NCI-H69 (cell line): ENCODE measurements around the gene FBLN2.
A peak's percentile ranks its signal among the peaks of the same experiment; 100 is the strongest.
"Not testable (repeated sequence)": the region's sequence is repeated elsewhere in the genome, so short reads cannot be mapped to it uniquely, and the experiment has no call there.

Experiments
- DNase-seq: peaks from one replicate; lab custom pipeline; 2025; lab: John Stamatoyannopoulos, UW

Gene FBLN2

DNA sequence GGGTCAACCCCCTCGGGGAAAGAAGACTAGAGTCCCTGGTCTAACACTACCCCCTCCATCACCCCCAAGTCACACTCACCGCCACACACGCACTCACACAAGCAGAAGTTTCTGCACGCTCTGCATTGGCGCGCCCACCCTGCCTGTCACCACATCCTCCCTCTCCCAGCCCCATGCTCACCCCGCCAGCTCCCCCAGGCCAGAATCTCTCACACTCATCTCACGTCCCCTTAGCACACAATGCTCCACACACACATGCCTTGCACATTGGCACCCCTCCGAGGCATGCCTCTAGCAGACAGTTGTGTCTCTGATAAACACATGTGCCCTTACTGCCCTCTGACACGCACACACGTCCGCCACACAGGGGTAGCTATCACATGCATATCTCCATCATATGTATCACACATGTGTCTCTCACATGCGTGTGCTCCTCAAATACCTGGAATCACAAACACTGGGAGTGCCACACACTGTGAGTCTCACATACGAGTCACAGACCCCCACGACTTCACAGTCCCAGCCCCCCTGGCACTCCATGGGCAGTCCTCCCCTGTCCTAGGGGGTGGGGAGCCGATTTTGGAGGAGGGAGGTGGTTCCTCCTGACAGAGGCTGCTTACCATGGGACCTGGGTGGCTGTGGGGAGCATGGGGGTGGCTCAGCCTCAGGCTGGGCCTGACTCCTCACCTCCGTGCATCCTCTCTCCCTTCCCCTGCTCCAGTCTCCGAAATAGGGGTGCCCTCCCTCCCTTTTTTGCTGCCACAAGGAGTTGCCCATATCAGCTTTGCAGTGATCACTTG lies 898 bp downstream of the FBLN2 start:
- DNase-seq = peak; percentile 2

DNA sequence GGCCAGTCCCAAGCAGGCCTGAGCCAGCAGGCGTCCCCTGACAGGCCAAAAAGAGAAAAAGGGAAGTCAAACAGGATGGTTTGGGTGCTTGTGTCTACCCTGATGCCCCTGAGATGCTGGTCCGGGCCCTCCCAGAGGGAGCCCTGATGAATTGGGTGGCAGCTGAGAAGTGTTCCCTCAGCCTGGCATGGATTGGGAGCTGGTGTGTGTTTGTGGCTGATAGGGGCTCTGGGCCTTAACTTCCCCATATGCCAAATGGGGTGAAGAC lies 1.4 kb downstream of the FBLN2 start:
- no peak for DNase-seq

DNA sequence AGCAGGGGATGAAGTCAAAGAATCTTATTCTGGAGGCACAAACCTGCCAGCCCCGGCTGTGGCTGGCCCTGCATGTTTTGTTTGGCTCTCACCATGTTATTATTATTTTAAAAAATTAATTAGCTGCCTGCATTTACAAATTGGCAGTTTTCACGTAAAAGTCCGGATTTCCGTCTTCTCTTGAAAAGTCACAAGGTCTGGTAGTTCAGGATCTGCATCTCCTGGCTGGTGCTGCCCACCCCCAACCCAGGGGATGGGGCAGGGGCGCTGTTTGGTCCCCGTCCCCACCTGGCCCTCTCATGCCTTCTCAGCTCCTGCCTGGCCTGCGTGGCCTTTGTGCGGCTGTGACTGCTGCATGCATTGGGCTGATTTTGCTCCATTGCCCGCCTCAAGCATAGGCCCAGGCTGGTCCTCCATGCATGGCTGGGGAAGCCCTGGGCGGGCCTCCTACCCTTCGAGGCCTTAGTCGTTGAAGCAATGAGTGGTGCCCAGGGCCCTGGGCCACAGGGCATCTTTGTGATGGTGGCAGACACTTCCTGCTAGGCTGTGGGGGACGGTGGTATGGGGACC lies 2.0 kb downstream of the FBLN2 start:
- no peak for DNase-seq

DNA sequence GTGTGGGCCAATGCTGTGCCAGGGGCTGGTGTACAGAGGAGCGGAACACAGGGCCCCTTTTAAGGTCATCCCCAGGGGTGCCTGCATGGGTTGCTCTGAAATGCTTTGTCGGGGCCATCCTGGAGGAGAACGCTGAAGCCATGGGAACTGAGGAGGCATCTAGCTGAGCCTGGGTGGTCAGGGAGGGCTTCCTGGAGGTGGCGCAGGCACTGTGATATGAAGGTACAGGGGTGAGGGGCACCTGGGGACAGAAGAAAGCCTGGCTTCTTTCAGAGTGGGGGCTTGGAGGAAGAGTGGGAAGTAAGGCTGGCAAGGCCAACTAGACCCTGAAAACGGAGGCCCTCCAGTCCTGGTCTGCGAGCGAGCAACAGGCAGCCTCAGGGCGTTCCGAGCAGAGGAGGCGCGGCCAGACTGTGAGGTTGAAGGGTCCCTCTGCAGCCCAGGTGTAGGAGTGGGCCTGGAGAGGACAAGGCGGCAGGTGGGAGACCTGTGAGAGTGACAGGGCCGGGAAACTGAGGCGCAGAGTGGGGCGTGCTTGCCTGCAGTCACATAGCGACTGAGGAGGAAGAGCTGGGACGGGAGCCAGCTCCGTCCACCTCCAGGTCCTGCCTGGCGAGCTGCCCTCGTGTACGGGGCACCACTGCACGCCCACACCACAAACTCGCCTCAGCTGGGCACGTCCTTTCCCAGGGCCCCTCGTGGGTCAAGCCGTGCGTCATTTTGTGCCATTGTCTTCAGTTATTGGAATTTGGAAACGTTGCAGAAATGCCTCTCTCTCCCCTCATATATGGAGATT lies 4.1 kb downstream of the FBLN2 start:
- no peak for DNase-seq

DNA sequence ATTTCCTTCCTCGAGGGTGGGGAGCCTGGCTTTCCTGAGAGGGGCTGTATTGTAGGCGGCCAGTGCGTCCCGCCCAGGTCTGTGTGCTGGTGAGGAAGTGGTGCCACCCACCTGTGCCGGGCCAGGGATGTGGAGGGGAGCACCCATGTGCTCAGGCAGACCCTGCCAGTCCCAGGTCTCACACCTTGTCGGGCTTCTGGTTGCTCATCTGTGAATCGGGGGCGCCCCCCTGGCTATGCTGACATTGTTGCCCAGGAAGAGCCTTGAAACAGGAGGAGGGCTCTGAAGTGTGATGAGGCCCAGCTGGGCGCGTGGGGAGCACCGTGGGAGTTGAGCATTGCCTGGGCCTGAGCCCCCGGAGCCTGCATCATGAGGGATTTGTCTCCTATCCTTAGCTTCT lies 4.8 kb downstream of the FBLN2 start:
- no peak for DNase-seq

DNA sequence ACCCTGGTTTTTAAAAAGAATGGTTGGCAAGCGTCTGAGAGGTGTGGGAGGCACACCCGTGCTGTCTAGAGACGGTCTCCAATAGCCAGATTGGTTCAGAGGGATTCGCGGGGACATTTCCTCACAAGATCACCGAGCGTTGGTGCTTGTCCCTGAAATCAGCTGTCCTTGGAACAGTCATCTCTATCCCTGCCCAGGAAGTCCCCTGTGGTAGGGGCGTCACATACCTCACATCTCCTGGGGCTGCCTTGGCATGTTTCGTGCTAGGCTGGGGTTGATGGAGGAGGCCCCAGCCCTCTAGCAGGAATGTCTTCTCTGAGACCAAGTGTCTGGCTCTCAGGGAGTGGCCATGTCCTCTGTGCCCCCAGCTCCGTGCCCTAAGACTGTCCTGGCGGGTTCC lies 6.8 kb downstream of the FBLN2 start:
- no peak for DNase-seq

DNA sequence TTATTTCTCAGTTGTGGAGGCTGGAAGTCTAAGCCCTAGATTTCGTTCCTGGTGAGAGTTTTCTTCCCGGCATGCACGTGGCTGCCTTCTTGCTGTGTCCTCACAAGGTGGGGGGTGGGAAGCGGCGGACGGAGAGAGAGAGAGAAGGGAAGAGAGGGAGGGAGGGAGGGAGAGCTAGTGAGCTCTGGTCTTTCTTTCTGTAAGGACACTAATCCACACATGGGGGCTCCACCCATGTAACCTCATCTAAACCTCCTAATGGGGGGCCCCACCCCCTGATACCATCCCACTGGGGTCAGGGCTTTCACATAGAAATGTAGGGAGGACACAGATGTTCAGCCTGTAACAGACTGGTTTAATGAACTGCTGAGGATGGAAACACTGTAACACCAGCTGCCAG lies 7.3 kb downstream of the FBLN2 start:
- no peak for DNase-seq

DNA sequence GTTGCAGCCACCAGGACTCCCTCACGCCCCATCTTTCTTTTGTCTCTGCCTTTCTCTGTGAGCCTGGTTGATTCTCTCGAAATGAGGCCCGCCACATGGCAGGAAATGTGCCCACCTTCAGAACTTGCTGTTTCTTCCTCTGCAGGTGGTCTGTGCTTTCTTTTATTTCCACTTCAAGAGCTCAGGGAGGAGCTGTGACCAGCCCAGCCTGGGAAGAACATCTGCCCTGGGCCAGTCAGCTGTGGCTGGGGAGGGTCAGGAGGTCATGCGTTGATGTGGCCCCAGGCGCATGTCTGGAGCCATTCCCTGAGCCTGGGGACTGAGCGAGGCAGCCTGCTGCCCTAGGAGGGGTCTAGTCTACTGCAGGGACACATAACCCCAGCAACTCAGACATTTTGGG lies 8.0 kb downstream of the FBLN2 start:
- no peak for DNase-seq

DNA sequence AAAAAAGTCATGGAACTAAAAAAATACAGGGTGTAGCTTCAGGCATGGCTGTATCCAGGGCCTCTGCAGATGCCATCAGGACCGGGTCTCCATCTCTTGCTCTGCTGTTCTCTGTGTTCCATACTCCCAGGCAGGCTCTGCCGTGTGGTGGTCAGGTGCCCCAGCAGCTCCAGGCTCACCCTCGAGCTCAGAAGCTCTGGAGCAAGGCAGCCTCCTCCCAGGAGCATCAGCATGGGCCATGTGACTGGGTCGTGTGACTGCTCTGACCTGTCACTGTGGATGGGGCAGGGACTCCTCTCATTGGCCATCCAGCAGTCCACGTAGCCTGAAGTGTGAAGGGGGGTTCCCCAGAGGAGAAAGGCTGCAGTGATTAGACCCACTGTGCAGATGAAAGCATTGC lies 8.5 kb downstream of the FBLN2 start:
- no peak for DNase-seq

DNA sequence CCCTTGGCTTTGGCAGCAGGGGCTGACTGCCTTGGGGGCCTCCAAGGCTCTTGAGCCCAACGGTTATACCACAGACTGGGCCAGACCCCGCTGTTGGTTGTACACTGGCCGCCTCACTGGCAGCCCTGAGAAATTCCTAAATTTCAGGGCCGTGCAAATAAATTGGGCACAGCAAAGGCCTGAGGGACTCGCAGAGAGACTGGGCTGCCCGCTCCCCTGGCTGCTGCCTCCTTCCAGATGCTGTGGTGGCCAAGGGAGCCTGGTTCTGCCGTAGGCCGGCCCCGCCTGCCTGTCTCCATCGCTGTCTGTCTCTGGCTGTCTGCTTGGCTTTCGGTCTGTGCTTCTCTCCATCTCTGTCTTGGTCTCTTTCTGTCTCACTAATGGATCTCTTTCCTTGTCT lies 9.0 kb downstream of the FBLN2 start:
- no peak for DNase-seq

DNA sequence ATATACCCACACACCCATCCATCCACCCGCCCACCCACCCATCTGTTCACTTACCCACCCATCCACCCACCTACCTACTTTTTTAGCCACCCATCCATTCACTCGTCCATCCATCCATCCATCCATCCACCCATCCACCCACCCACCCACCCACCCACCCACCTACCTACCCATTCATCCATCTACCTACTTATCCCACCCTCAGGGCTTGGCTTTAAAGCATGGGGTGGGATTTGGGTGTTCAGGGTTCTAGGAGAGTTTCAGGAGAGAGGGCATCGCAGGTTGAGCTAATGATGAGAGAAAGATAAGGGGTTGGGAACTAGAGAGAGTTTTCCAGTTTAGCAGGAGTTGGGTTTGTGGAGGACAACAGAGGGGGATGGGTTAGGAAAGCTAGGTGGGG lies 9.7 kb downstream of the FBLN2 start:
- DNase-seq = no peak

DNA sequence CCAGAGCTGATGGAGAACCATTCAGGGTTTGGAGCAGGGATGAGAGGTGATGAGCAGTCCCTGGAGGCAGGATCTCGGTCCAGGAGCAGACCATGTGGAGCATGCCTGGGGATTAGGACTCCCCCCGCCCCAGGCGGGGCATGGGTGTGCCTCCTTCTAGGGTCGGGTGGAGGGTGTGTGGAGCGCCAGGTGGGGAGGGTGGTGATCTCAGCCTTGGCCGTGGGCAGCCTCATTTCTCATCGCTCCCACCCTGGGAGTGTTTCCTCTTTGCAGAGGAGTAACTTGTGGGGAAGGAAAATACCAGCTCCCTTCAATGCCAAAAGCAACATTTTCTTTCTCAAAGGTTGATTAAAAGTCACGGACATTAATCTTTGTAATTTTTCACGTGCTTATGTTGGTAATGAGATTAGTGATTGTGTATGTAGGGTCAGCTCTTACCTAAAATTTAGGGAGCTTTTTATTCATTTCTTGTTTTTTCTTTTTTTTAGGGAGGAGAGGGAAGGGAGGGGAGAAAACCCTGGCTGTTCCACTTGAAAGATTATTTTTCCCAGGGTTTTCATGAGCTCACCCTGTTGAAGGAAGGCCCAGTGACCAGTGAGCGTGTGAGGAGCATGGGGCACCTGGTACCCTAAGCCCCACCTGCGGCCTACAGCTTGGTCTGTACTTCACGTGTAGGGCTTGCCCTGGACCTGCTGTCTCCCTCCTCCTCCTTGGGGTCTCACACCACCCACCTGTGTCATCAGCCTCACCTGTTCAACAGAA lies 11.0 kb downstream of the FBLN2 start:
- peak; percentile 9 for DNase-seq

DNA sequence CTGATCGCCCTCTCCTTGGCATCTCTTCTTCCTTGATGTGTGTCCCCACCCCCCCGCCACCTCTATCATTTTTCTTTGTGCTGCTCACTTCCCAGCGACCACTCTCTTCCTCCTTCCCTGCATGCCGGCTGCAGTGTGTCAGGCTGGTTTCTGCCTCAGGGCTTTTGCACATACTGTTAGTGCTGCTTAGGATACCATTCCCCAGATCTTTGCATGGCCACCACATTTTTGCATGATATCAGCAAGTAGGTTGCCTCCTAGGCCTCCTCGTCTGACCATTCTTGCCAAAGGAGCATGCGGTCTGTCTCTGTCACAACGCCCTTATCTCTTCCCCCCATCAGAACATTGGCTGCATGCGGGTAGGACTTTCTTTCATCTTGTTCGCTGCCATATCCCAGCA lies 12.5 kb downstream of the FBLN2 start:
- no peak for DNase-seq

DNA sequence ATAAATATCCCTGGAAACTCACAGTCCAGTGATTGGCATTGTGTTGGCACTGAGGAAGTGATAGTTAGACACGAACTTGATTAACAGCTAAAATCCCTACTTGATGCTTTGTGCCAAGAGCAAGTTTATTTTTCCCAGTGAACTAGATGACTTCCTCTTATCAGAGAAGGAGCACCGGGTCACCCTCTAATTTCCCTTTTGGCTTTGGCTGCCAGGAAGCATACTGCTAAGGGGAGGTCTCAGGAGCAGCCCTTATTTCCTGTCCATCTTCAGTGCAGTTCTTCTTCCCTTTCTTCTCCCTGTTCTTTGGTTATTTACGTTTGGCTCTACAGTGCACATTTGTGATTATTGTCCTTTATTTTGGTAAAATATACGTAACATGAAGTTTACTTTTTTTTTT lies 13.0 kb downstream of the FBLN2 start:
- no peak for DNase-seq

DNA sequence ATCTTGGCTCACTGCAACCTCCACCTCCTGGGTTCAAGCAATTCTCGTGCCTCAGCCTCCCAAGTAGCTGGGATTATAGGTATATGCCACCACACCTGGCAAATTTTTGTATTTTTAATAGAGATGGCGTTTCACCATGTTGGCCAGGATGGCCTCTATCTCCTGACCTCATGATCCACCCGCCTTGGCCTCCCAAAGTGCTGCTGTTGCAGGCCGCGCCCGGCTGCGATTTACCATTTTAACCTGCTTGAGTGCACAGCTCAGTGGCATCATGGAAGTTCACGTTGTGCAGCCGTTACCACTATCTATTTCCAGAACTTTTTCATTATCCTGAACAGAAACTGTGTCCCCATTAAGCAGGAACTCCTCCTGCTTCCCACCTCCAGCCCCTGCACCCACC lies 13.5 kb downstream of the FBLN2 start:
- DNase-seq = not testable (repeated sequence)

DNA sequence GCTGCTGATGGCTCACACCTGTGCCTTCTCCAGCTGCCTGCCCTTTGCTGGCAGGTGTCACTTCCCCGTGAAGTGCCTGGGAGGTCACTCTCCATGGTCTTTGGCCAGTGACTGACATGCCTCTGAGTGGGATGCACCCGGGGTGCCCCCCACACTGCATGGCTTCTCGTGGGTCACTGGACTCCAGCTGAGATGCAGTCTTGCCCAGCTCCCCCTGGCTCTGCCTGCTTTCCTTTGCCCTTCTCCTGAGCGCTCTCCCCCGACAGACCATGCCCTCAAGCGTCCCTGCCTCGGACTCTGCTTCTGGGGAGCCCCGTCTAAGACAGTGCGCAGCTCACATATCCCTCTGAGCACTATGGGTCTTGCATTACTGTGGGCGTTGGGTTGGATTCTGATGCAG lies 14.4 kb downstream of the FBLN2 start:
- DNase-seq = peak; percentile 20

DNA sequence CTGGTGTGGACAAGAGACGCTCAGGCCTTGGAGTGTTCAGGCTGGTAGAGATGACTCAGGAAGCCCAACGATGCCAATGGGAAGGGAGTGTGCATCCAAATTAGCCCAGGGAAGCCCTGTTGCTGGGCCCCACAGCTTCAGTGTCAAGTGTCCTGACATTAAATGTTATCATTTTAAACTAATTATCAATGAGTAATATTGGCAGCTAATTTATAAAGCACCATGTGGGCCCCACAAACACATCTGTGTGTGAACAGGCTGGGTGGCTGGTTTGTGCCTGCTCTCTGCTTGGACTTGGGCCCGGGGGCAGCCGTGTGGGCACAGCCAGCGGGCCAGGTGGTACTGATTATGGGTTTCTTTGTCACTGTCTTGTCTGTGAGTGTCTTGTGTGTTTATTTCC lies 15.0 kb downstream of the FBLN2 start:
- DNase-seq = peak; percentile 73

DNA sequence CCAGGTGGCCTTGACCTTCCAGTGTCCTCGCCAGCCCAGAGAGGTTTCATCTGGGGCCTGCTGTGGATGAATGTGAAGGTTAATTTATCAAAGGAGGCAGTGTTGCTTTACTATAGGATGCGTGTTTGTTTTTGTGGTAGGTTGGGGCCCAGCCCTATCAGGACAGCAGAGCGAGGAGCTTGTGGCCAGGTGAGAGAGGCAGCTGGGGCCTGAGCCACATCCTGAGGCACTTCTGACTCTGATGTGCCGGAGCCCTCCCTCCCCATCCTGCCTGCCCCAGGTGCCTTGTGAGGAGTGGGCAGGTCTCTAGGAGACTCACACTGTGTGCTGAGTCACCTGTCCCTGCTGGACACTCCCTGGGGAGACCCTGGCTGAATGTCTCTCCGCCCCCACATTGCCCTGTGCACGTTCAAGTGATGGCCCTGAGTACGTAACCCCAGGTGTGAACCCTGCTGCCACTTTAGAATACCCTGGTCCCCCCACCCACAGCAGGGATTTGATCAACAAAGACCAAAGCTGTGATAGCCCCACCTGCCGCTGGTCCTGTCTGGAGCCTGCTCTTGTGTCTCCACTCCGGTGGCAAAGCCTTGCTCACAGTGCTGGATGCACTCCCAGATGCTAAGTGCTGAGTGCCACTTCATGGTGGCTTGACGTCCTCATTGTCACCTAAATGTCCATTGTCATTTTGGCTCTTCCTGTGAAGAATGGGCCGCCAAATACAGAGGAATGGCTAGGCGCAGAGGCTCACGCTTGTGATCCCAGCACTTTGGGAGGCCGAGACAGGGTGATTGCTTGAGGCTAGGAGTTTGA lies 16.0 kb downstream of the FBLN2 start:
- peak; percentile 83 for DNase-seq

DNA sequence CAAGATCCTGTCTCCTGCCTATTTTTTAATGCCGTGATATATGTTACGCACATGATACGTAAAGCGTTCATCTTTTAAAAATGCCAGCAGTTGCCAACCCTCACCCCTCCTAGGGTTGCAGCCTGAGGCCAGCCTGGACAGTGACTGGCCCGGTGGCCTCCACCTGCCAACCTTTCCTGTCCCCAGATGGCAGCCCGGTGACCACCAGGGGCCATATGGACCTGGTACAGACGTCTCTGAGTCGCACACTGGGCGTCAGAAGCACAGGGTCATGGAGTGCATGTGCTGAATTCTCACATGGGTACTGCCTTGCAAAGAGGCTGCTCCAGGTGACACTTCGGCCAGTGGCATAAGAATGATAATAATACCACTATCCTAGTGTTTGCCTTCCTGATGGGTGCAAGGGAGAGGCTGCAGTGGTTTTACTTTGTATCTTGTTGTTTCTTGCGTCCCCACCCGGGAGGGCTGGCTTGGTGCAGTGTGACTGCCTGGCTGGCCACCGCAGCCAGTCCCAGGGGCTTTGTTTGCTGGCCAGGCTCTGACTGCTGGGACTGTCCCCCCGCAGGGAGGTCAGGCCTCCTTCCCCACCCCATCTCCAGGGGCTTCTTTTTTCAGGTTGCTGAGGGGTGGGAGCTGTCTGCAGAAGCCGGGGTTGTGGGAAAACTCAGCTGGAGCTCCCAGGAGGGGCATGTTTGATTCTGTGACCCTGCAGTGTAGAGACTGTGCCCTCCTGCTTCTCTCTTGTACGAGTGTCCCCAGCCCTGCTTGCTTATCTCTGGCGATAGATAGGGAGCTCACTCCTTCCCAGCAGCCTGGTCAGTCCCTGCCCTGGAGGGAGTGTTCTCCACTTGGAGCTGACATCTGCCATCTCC lies 16.9 kb downstream of the FBLN2 start:
- no peak for DNase-seq

DNA sequence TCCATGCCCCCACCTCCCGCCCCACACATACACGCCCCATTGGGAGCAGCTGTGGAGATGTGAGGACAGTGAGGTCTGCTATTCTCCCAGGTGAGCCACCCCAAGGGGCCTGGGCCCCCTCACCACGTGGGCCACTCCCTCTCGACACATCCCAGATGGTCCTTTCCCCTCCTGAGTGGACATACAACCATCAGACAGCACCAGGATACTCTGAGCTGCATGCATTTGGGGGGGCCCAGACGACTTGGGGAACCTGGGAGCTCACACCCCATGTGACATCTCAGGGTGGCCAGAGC lies 17.5 kb downstream of the FBLN2 start:
- DNase-seq = no peak

DNA sequence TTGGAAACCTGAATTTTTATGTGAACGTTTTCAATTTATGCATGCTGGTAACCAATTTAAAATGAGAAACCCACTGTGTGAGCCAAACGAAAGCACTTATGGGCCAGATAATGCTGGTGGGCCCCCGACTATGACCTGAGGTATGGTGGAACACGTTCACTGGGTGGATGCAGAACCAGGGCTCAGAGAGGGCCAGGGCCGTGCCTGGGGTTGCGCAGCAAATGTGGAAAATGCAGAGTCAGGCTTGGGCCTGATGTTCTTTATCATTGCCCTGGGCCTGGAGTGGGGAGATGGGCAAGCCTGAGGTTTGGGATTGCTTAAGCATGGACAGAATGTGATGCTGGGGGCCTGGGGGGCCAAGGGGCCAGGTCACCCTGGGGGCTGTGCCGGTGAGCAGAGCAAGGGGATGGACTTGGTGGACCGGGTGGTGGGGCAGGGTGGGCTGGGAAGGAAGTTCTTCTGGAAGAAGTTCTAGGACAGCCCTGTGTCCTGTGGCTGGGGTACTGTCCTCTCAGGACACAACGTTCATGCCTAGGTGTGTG lies 17.9 kb downstream of the FBLN2 start:
- DNase-seq = no peak
